Measurements from ENCODE around the gene HINT3.

GRCh38 chr6:125987026-125987617, 30.6 kb downstream of the HINT3 start:
- TF ChIP-seq EZH2 (IDR thresholded peaks at IDR 0.05; ENCODE audit: borderline replicate concordance, insufficient read depth, low read length, poor library complexity, severe bottlenecking) (no peak), POLR2AphosphoS5 (IDR thresholded peaks at IDR 0.05) (no peak)

Data from neural cell (in vitro differentiated cells).